GM18519 (cell line): ENCODE results near the gene STK32C.

Experiments used
- ATAC-seq: cut with Tn5 transposase; IDR thresholded peaks from one replicate; pipeline ENCODE4 v1.9.1; 2021; ENCODE audit warnings: mild to moderate bottlenecking, moderate library complexity; ENCODE audit not compliant: unreplicated experiment, low FRiP score

Gene STK32C

DNA sequence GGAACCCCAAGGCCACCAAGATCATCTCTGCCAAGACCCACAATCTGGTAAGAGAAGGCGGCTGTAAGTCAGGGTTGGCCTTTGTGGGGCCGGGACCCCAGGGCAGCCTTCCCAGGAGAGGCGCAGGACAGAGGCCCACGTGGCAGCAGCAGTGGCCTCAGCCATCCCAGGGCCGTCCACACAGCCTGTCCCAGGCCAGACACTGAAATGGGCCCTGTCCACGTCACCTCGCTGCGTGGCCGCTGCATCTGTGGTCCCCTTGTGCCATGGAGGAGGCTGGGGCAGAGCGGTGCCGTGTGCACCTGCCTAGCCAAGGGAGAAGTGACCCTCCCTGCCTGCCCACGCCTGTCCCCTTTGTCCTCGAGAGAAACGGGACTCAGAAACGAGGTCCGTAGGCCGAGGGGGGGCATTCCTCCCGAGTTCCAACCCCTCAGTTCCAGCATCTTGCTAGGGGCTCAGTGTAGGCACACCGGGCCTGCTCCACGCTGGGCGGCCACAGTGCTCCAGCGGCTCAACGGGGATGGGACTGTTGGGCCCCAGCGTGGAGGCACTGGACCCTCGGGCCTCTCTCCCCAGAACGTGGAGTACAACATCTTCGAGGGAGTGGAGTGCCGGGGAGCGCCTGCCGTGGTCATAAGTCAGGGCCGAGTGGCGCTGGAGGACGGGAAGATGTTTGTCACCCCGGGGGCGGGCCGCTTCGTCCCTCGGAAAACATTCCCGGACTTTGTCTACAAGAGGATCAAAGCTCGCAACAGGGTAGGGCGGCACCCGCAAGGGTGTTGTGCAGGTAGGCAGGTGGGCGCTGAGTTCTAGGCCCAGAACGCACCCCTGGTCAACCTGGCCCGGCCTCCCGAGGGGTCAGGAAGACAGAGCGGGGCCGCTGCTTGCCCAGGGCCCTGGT lies 105.4 kb downstream of the STK32C start:
- ATAC-seq, result no peak

DNA sequence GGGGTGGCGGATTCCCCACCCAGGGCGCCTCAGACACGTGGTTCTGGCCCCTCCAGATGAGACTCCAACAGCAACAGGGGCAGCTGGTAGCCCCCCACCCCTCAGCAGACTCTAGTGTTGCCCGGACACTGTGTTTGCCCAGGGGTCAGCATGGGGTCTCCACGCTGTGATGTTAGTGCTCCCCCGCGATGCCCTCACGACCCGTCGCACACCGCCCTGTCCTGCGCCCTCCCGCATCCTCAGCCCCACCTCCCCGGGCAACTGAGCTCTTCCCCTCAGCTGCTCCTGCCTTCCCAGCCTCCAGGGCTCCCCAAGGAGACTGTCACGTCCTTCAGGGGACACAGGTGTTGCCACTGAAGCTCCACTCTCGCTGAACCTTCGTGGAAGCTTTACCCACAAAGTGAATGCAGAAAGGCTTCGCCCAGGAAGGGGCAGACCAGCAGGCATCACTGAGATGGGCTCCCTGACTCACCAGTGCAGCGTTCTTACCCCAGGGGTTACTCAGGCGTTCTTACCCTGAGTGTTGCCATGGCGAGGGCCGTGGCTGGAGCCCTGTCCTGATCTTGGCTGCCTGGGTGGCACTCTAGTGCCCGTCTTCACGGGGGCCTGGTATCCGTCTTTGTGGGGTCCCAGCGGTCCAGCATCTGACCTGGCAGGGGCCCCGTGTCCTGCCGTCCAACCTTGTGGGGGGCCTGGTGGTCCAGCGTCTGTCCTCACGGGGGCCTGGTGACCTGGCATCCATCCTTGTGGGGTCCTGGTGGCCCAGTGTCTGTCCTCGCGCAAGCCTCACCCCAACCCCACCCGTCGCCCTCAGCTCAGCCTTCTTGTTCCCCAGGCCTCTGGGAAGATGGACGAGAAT lies 106.4 kb downstream of the STK32C start:
- no peak for ATAC-seq

DNA sequence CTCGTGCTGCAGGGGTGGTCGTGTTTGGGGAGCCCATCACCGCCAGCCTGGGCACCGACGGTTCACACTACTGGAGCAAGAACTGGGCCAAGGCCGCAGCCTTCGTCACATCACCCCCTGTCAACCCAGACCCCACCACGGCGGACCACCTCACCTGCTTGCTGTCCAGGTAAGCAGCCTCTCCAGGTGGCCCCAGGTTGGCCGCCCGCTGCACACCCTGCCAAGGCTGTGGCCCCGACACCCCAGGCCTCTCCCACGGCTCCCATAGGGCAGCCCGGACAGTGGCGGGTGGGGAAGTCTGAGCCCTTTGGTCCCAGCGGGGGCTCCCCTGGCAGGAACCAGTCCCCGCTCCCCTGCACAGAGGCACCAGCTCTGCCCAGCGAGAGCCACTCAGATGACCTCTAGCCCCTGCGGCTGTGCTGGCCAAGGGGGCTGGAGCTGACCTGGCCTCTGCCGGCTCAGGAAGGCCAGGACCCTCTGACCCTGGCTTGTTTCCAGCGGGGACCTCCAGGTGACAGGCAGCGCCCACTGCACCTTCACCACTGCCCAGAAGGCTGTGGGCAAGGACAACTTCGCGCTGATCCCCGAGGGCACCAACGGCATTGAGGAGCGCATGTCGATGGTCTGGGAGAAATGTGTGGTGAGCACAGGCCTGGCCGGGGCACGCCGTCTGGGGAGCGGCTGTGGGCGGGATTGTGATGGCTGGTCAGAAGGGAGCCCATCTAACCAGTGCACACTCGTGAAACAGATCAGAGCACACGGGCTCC lies 107.2 kb downstream of the STK32C start:
- no peak for ATAC-seq

DNA sequence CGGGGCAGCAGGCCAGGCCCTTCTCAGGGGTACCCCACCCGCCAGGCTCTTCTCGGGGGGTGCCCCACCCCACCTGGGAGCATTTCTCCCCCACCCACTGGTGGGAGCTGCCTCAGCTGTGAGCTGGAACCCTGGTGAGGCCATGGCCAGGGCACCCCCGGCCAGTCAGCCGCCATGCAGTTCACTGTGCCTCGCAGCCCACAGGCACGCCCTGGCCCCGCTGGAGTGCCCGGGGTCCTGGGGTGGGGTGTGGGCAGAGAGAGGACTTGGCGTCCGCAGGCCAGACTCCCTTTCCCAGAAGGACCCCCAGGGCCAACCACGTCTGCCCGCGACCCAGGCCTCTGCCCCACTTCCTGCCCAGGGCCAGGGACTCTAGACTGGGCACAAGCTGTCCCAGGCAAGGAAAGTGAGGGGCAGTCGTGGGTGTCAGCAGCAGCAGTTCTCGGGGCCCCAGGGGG lies 107.9 kb downstream of the STK32C start:
- no peak for ATAC-seq

DNA sequence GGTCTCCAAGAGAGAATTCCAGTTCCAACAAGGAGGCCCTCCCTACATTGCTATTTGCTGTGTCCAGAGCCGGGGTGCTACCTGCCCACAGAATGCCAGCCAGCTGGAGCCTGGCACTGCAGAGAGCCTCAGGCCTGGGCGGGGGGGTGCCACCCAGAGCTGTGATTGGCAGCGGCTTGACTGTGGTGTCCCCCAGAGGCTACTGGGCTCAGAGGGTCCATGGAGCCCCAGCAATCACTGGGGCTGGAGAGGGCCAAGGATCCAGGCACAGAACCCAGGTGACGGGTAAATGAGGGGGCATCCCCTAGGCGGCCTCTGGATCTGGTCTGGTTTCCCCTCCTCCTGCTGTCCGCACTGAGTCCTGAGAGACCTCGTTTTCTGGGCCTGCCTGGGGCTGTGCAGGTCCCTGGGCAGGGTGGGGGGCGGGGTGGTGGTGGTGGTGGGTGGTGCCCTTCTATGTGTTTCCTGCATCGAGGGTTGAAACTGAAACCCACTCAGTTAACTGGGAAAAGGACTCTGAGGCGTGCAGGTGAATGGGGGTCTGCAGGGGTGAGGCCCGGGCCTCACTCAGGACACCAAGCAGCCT lies 108.4 kb downstream of the STK32C start:
- ATAC-seq, result no peak

DNA sequence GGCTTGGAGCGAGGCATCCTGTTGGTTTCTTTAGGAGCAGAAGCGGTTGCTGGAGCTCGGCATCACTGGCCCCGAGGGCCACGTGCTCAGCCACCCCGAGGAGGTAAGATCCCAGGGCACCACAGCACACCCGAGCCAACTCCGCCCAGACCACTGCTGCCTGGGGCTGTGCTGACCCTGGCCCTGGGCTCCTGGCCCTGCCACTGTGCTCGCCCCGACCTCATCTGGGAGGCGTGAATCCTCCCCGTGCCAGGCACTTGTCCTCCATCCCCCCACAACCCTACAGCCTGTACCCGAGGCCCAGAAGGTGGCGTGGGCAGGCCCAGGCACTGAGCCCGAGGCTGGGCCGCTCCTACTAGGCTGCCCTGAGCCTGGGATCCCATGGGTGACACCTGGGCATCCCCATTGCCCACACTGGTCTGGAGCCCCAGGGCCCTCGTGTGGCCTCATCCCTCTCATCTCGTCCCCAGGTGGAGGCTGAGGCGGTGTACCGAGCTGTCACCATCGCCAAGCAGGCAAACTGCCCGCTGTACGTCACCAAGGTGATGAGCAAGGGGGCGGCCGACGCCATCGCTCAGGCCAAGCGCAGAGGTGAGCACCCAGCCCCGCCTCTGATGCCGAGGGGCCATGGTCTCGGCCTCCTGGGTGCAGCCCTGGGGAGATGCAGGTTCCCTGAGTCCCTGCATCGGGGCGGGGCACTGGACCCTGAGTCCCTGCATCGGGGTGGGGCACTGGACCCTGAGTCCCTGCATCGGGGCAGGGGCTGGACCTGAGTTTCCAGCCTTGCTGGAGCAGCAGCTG lies 109.2 kb downstream of the STK32C start:
- no peak for ATAC-seq

DNA sequence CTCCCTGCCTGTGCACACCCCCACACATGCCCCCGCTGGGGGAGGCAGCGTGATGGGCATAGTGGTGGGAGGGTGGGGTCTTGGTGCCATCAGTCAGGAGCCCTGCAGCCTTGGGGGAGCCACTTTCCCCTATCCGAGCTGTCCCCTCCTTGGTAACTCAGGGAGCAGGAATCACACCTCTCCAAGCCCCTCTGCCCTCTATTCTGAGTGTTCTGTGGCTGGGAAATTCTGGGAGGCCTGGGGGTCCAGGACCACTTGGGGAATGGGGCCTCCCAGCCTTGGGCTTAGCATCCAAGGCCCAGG lies 109.7 kb downstream of the STK32C start:
- no peak for ATAC-seq

DNA sequence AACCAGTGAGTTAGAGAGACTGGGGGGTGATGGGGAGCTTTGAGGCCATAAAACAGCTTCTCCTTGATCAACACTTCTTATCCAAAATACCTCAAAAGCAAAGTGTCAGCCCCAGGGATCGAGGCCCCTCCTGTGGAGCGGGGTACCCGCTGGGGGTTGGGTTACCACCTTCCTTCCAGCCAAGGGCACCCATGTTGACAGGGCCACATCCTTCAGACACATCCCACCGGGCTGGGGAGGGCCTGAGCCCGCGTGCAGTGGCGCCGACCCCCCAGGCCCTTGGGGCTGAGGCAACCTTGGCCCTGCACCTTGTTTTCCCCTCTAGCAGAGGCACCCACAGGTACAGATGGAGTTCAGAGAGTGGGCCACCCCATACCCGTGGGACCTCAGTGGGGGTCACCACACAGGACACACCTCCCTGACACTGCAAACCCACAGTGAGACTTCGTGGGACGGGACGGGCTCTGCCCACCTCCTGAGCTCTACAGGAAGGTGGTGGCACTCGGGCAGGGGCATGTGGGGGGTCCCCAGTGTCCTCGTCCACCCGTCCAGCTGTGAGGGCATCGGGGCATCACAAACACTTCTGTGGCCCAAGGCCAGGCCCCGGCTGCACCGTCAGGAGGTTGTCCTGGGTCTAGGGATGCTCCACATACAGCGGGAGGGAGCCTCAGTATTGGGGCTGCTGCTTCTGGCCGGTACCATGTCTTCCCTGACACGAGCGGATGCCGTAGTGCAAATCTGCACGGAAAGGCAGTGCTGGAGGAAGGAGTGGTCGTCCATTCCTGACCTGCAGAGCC lies 110.3 kb downstream of the STK32C start:
- ATAC-seq, result no peak

DNA sequence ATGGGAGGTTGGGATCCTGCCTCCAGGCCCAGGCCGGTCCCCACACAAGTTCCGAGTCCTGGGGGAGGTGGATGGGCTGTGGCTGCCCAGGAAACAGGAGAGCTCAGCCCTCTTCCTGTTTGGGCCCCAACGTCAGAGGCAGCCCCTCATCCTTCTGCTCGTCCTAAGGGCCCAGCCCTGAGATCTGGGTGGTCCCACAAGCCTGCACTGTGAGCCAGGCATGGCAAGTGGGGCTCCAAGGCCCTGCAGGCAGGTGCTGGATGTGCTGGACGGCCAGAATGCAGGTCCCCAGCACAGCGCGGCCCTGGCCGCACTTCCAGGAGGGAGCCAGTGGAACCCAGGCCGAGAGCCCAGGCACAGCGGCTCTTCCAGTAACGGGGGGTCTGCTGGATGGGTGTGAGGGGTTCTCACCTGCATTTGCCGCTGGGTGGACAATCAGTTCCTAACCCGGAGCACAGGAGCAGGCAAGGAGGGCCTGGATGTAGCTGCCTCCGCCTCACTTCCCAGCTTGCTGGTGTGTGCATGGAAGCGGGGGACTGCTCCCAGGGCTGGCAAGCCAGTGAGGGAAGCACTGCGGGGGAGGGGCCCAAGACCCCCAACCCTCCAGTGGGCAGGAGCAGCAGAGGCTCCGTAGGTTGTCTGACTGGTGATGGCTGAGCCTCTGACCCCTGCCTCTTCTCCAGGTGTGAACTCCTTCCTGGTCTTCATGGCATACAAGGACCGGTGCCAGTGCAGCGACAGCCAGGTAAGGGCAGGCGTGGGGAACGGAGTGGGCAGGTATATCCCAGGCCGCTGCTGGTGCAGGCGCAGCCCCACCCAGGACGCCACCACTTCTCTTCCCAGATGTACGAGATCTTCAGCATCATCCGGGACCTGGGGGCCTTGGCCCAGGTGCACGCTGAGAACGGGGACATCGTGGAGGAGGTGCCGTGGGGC lies 111.3 kb downstream of the STK32C start:
- ATAC-seq, result no peak

DNA sequence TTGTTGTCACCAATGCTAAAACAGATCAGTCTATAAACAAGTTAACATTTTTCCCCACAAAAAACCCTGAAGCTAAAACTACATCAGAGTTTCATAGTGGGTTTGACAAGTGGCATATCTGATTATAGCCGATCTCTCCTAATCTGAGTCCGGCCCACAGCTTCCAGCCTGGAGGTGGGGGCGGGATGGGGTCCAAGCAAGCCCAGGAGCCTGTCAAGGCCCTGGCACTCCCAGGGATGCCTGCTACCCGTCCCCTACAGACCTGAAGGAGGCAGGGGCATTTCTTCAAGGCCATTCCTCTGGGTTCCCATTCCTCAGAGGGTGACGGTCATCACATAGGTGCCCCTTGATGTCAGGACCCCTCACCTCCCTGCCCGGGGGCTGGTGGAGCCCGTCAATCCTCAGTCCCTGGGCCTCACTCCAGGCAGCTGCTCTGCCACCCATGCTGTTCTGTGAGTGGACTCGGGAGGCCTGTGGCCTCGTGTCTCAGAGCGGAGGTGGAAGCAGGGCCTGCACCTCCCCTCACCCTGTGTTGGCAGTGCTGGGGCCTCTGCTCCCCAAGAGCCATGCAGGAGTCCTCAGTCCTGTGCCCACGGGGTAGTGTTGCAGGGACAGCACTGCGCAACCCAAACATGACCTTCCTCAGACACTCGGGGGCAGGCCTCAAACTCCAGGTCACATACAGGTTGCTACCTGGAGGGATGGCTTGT lies 112.2 kb downstream of the STK32C start:
- ATAC-seq, result no peak

DNA sequence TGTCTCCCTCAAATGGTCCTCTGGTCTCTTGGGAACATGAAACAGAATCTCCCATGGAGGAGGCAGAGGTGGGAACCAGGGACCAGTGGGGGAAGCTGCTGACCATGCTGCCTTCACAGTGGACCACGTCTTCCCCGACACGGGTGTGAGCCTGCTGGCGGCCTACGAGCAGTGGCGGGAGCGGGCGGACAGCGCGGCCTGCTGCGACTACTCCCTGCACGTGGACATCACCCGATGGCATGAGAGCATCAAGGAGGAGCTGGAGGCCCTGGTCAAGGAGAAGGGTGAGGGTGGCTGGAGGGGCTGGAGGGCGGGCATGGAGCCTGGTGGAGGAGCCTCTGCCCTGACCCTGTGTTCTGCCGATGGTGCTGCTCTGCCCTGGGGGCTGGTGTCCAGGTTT lies 113.0 kb downstream of the STK32C start:
- ATAC-seq, result no peak

DNA sequence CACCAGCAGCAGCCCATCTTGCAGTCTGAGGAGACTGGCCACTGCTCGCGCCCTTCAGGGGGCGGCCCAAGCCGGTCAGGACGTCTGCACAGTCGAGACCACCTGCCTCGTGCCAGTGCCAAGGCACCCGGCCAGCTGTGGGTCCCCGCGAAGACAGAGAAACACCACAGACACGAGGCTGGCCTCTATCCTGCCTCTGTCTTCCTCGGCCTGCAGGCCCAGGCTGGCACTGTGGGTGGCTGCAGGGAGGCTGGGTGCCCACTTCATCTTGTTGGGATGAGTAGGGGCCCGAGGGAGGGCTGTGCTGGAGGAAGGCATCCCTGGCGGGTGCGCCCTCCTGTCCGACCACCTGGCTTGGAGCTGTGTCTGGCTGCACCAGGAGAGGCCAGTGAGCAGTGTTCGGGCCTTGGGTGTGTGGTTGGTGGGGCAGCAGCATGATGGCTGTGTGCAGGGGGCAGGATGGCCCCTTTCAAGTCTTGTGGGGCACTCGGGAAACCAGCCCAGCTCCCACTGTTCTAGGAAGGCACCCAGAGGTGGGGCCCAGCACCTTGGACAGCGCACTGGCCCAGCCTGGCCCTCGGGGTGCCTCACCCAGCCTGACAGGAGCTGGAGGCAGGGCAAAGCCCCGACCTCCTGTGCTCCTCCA lies 113.7 kb downstream of the STK32C start:
- ATAC-seq, result no peak

DNA sequence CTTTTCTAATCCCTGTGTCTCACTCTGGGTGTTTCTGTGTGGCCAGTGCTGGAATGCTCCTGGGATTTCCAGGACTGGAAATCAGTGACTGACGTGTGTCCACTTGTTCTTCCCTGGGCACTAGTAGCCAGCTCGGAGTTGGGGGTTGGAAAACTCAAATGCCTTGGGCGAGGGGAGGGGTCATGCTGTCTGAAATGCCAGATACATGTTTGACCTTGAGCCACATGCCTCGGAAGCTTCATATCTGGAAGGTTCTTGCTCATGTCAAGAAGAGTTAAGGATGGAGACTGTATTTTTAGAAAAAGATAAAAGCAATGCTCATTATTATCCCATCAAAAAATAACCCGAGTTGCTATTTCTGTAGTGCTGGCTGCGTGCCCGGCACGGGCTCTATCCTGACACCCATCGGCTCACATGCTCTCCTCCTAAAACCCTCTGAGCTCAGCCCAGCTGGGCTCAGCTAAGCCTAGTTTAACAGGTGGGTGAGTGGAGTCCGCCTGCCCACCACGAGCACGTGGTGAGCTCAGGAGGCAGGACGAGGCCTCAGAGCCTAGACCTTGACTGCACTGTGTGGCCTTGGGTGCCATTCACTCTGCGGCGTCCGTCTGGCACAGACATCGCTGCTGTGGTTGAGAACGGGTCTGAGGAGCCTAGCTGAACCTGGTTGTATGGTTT lies 114.6 kb downstream of the STK32C start:
- ATAC-seq, result no peak

DNA sequence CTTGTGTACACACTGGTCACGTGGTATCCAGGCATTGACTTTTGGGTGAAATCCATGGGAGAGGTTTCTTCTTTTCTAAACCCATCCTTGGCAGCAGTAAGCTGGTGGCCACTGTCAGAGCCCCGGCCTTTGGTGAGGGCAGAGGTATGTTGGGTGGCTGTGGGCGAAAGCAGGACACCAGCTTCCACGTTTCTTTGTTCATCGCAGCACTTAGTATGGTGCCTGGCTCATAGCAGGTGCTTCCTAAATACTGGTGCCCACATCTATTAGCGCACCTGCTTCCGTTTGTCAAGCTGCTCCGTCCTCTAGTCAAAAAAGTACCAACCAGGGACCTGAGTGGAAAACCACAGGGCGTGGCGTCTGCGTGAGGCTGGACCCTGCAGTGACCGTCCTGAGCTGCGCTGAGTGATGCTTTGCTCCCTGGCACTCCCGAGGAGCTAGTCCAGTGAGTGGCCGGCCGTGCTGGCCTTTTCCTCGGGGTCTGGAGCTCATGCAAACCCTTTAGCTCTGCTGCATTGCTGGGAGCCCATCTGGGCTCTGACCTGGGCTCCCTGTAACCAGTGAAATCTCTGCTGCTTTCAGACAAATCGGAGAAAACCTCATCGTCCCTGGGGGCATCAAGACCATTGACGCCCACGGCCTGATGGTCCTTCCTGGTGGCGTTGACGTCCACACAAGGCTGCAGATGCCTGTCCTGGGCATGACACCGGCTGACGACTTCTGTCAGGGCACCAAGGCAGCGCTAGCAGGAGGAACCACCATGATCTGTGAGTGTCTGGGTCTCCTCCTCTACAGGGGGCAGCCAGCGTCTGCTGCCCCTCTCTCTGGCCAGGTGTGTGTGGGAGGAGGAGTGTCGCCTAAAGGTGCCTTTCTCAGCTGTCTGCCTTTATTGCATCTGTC lies 115.4 kb downstream of the STK32C start:
- ATAC-seq, result no peak

DNA sequence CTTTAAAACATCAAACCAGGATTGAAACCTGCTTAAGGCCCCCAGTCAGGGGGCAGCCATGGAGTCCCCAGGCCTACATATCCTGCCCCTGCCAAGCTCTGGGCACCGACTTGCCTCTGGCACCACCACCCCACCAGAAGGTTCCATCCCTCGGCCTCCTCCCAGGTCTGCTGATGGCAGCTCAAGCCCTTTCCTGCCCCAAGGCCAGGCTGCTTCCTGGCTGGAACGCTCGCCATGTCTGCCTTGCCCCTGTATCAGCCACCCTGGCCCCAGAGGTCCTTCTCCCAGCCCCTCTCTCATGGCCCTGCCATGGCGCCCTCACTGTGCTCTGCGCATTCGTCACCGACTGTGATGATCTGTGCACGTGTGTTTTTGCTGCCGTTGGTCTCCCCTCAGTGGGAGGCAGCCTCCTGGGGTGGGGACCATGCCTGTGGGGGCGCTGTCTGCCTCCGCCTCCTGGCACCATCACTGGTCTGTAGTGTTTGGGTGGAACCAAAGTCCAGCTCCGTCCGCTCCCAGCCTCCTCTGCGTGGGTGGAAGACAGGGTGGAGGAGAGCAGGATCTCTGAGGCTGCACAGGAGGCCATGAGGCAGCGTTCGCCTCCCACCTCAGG lies 117.8 kb downstream of the STK32C start:
- ATAC-seq, result no peak
